Lower lobe of right lung (tissue), 2 donors: ENCODE data around the gene HEATR5B. TPM values are rescaled to one million over a fixed set of nuclear protein-coding genes. Genes with fewer than 3 reads are reported as not detected.

Experiments used
- ATAC-seq, 2 donors: fragments of 200-7000 bp; cut with Tn5 transposase; one replicate each; pipeline ENCODE4 v1.9.1; 2020 to 2022; ENCODE audit warnings: mild to moderate bottlenecking in 2 of 2, moderate library complexity in 2 of 2
- DNase-seq: peaks from one replicate; pipeline ENCODE4 v3.0.0-alpha.2; 2020
- H3K27ac ChIP-seq: fragments of 200-600 bp; one replicate; pipeline ENCODE4 v1.8.0; 2022
- H3K27me3 ChIP-seq: fragments of 200-600 bp; one replicate; pipeline ENCODE4 v1.8.0; 2022; ENCODE audit warnings: low read depth
- H3K36me3 ChIP-seq: fragments of 200-600 bp; one replicate; pipeline ENCODE4 v1.8.0; 2022; ENCODE audit warnings: mild to moderate bottlenecking
- H3K4me1 ChIP-seq: fragments of 200-600 bp; one replicate; pipeline ENCODE4 v1.8.0; 2022
- H3K4me3 ChIP-seq: fragments of 200-600 bp; one replicate; pipeline ENCODE4 v1.8.0; 2022; ENCODE audit warnings: mild to moderate bottlenecking
- H3K9me3 ChIP-seq: fragments of 200-600 bp; one replicate; pipeline ENCODE4 v1.8.0; 2022
- intact Hi-C: fragments of 100-400 bp; cut with DNase I; formaldehyde crosslinking; loops from one replicate; pipeline ENCODE4 v1.11.0; 2022
- total RNA-seq: library from RNA; stranded (reverse); fragmentation: NEBNext Ultra II Directional; extraction: Animal tissue kit (Norgen Biotek cat#: 25700); gene quantifications from one replicate; pipeline ENCODE4 v1.2.1, GENCODE V29; 2021
- TF ChIP-seq, protein P1 (sequence below): fragments of 200-600 bp; IDR thresholded peaks from one replicate; pipeline ENCODE4 v1.8.0; 2022; ENCODE audit warnings: antibody characterized with exemption, mild to moderate bottlenecking
- donor health status: DM: no; HTN: yes; CAD: no; lungs with severe emphysema.

HEATR5B gene
- total RNA-seq, 1 donor from 2014 or later = 33.9 TPM

DNA sequence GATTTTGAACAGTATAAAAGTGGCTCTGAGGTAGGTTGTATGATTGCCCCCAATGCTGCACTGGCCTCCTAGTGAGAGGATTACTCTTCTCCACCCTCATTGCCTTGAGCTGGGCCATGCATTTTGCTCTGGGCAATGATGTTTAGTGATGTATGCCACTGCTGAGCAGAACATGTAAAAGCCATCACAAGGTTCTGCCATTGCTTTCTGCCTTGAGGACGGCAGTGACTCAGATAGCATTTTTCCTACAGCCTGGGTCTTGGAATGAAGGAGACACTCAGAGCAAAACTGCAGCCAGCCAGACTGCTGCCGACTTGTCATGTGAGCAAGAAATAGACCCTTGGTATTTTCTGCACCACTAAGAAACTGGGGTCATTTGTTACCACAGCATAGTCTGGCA is 27.8 kb upstream of the HEATR5B start:
- no peaks in the 10 kb centered on the region for H3K27me3 ChIP-seq
- no peak overlapping the region for H3K4me3 ChIP-seq
- intact Hi-C loops = no loop called here
- H3K36me3 ChIP-seq = peaks cover 99% of the 10 kb centered on the region
- H3K27ac ChIP-seq = no peak overlapping the region
- TF ChIP-seq, protein P1, sequence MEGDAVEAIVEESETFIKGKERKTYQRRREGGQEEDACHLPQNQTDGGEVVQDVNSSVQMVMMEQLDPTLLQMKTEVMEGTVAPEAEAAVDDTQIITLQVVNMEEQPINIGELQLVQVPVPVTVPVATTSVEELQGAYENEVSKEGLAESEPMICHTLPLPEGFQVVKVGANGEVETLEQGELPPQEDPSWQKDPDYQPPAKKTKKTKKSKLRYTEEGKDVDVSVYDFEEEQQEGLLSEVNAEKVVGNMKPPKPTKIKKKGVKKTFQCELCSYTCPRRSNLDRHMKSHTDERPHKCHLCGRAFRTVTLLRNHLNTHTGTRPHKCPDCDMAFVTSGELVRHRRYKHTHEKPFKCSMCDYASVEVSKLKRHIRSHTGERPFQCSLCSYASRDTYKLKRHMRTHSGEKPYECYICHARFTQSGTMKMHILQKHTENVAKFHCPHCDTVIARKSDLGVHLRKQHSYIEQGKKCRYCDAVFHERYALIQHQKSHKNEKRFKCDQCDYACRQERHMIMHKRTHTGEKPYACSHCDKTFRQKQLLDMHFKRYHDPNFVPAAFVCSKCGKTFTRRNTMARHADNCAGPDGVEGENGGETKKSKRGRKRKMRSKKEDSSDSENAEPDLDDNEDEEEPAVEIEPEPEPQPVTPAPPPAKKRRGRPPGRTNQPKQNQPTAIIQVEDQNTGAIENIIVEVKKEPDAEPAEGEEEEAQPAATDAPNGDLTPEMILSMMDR = no peak
- DNase-seq (no peak), ATAC-seq (no peak)
- H3K4me1 ChIP-seq = no peaks in the 10 kb centered on the region
- H3K9me3 ChIP-seq = no peaks in the 10 kb centered on the region

DNA sequence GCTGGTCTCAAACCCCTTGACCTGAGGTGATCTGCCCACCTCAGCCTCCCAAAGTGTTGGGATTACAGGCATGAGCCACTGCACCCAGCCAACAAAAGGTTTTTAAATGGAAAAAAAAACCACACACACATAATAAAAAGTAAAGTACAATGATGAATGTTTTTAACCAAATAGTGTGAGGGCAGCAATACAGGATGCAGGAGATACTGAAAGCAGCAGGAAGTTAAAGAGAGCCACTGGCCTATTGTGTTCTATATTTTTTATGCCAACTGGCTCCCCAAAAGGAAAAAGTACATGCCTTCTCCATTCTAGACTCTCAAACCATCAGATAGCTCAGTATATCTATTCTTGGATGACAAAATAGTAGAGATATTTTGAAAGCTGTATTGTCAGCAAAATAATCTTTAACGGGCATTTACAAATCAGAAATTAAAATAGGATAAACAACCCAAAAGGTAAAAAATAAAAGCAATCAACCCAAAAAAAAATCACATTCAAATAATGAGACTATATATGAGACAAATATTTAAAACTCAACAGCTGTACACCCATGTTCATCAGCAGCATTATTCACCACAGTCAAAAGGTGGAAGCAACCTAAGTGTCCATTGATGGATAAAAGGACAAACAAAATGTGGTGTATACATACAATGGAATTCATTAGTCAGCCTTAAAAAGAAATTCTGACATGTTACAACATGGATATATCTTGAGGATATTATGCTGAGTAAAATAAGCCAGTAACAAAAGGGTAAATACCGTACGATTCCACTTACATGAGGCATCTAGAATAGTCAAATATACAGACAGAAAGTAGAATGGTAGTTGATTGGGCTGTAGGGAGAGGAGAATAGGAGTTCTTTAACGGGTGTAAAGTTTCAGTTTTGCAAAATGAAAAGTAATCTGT is 26.4 kb upstream of the HEATR5B start:
- no peak for ATAC-seq
- Histone ChIP-seq H3K27ac (no peak overlapping the region), H3K36me3 (peaks cover 99% of the 10 kb centered on the region), H3K27me3 (no peaks in the 10 kb centered on the region), H3K4me1 (no peaks in the 10 kb centered on the region), H3K4me3 (no peak overlapping the region), H3K9me3 (no peaks in the 10 kb centered on the region)
- TF ChIP-seq, protein P1 = no peak
- DNase-seq = no peak
- intact Hi-C loops = no loop called here

DNA sequence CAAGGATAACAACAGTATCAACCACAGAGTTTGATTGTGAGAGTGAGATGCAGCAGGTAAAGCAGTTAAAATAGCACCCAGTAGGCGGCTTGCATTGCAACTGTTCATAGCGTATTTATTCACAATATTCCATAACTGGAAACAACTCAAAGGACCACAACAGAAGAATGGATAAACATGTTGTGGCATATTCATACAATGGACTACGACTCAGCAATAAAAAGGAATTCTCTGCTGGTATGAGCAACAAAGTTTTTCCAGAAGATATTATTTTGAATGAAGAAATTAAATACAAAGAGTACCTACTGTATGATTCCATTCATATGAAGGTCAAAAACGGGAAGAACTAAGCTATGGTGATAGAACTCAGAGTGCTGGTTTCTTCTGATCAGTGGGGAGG is 25.4 kb upstream of the HEATR5B start:
- Histone ChIP-seq H3K9me3 (no peaks in the 10 kb centered on the region), H3K36me3 (peaks cover 98% of the 10 kb centered on the region), H3K4me3 (no peak overlapping the region), H3K27me3 (no peaks in the 10 kb centered on the region), H3K4me1 (no peaks in the 10 kb centered on the region), H3K27ac (no peak overlapping the region)
- ATAC-seq (no peak), DNase-seq (no peak)
- intact Hi-C loops = no loop called here
- TF ChIP-seq, protein P1 = no peak

DNA sequence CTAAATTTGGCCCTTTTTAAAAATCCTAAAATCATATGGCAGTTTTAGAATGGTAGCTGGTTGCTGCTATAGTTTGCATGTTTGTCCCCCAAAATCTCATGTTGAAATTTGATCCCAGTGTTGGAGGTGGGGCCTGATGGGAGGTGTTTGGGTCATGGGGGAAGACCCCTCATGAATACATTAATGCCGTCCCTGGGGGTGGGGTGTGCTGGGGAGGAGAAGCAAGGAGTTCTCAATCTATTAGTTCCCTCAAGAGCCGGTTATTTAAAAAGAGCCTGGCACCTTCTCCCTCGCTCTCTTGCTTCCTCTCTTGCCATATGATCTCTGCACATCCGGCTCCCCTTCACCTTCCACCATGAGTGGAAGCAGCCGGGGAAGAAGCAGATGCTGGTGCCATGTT is 21.0 kb upstream of the HEATR5B start:
- Histone ChIP-seq H3K27ac (no peak overlapping the region), H3K9me3 (no peaks in the 10 kb centered on the region), H3K4me3 (no peak overlapping the region), H3K27me3 (no peaks in the 10 kb centered on the region), H3K36me3 (peaks cover 84% of the 10 kb centered on the region), H3K4me1 (no peaks in the 10 kb centered on the region)
- intact Hi-C loops = no loop called here
- ATAC-seq = no peak
- DNase-seq = no peak
- TF ChIP-seq, protein P1 = no peak

DNA sequence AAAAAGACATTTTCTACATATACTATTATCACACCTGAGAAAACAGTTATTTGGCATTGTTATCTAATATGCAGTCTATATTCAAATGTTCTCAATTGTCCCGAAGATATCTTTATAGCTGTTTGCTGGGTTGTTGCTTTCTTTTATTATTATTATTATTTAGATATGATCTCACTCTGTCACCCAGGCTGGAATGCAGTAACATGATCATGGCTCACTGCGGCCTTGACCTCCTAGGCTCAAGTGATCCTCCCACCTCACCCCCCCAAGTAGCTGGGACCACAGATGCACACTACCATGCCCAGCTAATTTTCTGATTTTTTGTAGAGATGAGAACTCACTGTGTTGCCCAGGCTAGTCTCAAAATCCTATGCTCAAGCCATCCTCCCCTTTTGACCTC is 20.0 kb upstream of the HEATR5B start:
- Histone ChIP-seq H3K4me1 (no peaks in the 10 kb centered on the region), H3K9me3 (no peaks in the 10 kb centered on the region), H3K36me3 (peaks cover 80% of the 10 kb centered on the region), H3K4me3 (no peak overlapping the region), H3K27me3 (no peaks in the 10 kb centered on the region), H3K27ac (no peak overlapping the region)
- DNase-seq (no peak), ATAC-seq (no peak)
- TF ChIP-seq, protein P1 = no peak
- intact Hi-C loops = no loop called here
